Stimulated activated CD8-positive, alpha-beta memory T cell treated with anti-CD3 and anti-CD28 coated beads, Interleukin-12 subunit alpha, Interleukin-12 subunit beta, amount 100 ng/mL, for 24 hours (primary cell): ENCODE data around the gene ANKRD66.

ENCODE experiments used
- DNase-seq: peaks from one replicate; pipeline ENCODE4 v3.0.0-alpha.2; 2020; ENCODE audit errors: extremely low read depth

The ANKRD66 gene

GRCh38 chr6:46790355-46790874 lies 43.7 kb downstream of the ANKRD66 start:
- no peak for DNase-seq

- no peak for DNase-seq
Measured at GRCh38 chr6:46792635-46793034, 45.9 kb downstream of the ANKRD66 start.

GRCh38 chr6:46793138-46793537 lies 46.4 kb downstream of the ANKRD66 start, which contains the start of gene MEP1A:
Gene MEP1A (plus strand): TSS chr6:46793389. CDS start chr6:46793399, 10 bp downstream.
- DNase-seq = no peak

- DNase-seq = no peak
Measured at GRCh38 chr6:46794068-46794467, 47.3 kb downstream of the ANKRD66 start.

- DNase-seq = no peak
Measured at GRCh38 chr6:46795816-46796215, 49.1 kb downstream of the ANKRD66 start.

- DNase-seq = no peak
Measured at GRCh38 chr6:46796848-46797580, 50.3 kb downstream of the ANKRD66 start.

- DNase-seq = no peak
Measured at GRCh38 chr6:46799657-46800056, 52.9 kb downstream of the ANKRD66 start.

- no peak for DNase-seq
Measured at GRCh38 chr6:46808806-46809205, 62.1 kb downstream of the ANKRD66 start.
